Astrocyte of the hippocampus (primary cell): ENCODE results near the gene LBP.
"Not testable (repeated sequence)": the region's sequence is repeated elsewhere in the genome, so short reads cannot be mapped to it uniquely, and the experiment has no call there.

ENCODE experiments used
- DNase-seq: peaks from one replicate; pipeline ENCODE4 v3.0.0; 2011; ENCODE audit warnings: low read depth, low spot score

The LBP gene

GRCh38 chr20:38395751-38396395, 49.6 kb downstream of the LBP start:
- not testable (repeated sequence) for DNase-seq

GRCh38 chr20:38402089-38402488, 55.8 kb downstream of the LBP start:
- no peak for DNase-seq

- no peak for DNase-seq
These were observed 56.5 kb downstream of the LBP start for GRCh38 chr20:38402816-38403215.

- DNase-seq = no peak
These were observed 57.7 kb downstream of the LBP start for GRCh38 chr20:38404016-38404415.

- no peak for DNase-seq
These were observed 58.9 kb downstream of the LBP start for GRCh38 chr20:38405132-38405531.

- no peak for DNase-seq
These were observed 60.2 kb downstream of the LBP start for GRCh38 chr20:38406476-38406875.

GRCh38 chr20:38407321-38407720, 61.0 kb downstream of the LBP start:
- no peak for DNase-seq

GRCh38 chr20:38407822-38408221, 61.5 kb downstream of the LBP start:
- not testable (repeated sequence) for DNase-seq

GRCh38 chr20:38412877-38413577, 66.7 kb downstream of the LBP start:
- DNase-seq = no peak

GRCh38 chr20:38414769-38415450, 68.6 kb downstream of the LBP start:
- DNase-seq = no peak

- DNase-seq = peak; percentile 27
These were observed 72.4 kb downstream of the LBP start for GRCh38 chr20:38418509-38419204.

- no peak for DNase-seq
These were observed 74.3 kb downstream of the LBP start for GRCh38 chr20:38420388-38421085.

GRCh38 chr20:38421915-38422314, 75.6 kb downstream of the LBP start:
- no peak for DNase-seq

GRCh38 chr20:38423541-38423940, 77.3 kb downstream of the LBP start:
- DNase-seq = no peak

GRCh38 chr20:38424401-38424800, 78.1 kb downstream of the LBP start:
- DNase-seq = no peak

- peak; percentile 90 for DNase-seq
These were observed 80.0 kb downstream of the LBP start for GRCh38 chr20:38426006-38426897.
